Measurements from ENCODE around the gene NKG7. TPM values are rescaled to one million over a fixed set of nuclear protein-coding genes. Genes with fewer than 3 reads are reported as not detected.

NKG7 gene
- total and polyA plus RNA-seq, 12 donors = 1.1 to 5.9 (median 2.8) TPM

DNA sequence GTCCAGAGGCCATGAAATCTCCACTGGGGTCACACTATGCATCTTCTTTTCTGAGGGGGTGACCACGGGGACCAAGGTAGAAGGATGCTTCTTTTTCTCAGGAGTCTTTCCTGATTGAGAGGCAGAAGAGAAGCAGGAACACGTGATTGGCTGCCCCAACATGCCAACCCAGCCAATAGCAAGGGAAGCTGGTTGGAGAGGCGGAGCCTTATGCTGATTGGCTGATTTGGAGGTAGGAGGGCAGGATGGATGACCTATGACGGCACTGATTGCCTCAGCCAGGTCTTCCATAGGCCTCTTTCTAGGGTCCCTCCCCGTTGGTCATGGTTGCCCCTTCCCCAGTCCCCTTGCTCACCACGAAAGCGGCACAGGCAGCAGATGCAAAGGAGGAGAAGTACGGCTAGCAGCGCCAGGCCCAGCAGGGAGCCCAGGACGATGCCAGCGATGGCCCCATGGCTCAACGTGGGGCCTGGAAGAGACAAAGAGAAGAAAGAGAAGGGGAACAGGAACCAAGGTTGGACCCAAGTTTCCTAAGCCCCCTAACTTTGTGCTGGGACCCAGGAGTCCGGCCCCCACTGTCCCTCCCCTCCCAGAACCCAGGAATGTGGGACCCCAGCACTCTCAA lies 38.5 kb downstream of the NKG7 start:
- H3K4me3 ChIP-seq = no peak overlapping the region
- intact Hi-C loops (cut with DNase I) = loop anchor here in 1 of 2 donors (10.0 kb wide), 2 partner anchors 71 to 321 kb away; no protein-coding TSS in a partner anchor
- TF ChIP-seq, protein P1, sequence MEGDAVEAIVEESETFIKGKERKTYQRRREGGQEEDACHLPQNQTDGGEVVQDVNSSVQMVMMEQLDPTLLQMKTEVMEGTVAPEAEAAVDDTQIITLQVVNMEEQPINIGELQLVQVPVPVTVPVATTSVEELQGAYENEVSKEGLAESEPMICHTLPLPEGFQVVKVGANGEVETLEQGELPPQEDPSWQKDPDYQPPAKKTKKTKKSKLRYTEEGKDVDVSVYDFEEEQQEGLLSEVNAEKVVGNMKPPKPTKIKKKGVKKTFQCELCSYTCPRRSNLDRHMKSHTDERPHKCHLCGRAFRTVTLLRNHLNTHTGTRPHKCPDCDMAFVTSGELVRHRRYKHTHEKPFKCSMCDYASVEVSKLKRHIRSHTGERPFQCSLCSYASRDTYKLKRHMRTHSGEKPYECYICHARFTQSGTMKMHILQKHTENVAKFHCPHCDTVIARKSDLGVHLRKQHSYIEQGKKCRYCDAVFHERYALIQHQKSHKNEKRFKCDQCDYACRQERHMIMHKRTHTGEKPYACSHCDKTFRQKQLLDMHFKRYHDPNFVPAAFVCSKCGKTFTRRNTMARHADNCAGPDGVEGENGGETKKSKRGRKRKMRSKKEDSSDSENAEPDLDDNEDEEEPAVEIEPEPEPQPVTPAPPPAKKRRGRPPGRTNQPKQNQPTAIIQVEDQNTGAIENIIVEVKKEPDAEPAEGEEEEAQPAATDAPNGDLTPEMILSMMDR (IDR thresholded peaks at IDR 0.05) = no peak
- TF ChIP-seq POLR2A (IDR thresholded peaks at IDR 0.05) = no peak

DNA sequence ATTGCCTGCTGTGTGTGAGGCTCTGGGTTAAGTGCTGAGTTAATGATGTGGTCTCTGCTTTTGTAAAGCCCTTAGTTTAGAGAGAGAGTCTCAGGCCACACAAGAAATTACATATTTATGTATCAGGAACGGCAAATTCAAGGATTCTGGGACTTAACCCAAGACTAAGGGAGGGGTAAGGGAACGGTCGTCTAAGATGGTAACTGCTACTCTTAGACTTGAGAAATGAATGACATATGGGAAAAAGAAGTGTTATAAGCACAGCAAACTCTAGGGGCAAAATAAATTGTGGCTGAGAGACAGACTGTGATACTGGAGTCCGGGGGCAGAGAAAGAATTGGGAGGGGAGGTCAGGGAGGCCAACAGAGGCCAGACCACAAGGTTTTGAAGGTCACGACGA lies 40.7 kb downstream of the NKG7 start:
- WGBS, 4 donors = 78 to 88% (median 83%) methylated on average over 6 of the region's 6 CpGs
- TF ChIP-seq, protein P1 (IDR thresholded peaks at IDR 0.05) = no peak
- TF ChIP-seq POLR2A (IDR thresholded peaks at IDR 0.05) = no peak
- peaks cover 0 to 5% of the 10 kb centered on the region in 2 donors for H3K4me1 ChIP-seq (replicated peaks in 1 of 2)
- intact Hi-C loops (cut with DNase I) = loop anchor here in 1 of 2 donors (10.0 kb wide), 2 partner anchors 73 to 323 kb away; no protein-coding TSS in a partner anchor
- no peak overlapping the region for H3K4me3 ChIP-seq
- no peaks in the 10 kb centered on the region for H3K9me3 ChIP-seq (replicated peaks in 1 of 3)
- H3K36me3 ChIP-seq (replicated peaks in 1 of 2) = no peaks in the 10 kb centered on the region
- DNase-seq = no peak
- H3K27ac ChIP-seq = no peak overlapping the region
- peaks cover 6% of the 10 kb centered on the region for H3K27me3 ChIP-seq

More for the DNA sequence above, 38.5 kb downstream of the NKG7 start:
- no peak for DNase-seq
- no peaks in the 10 kb centered on the region for H3K27me3 ChIP-seq
- WGBS, 4 donors = 87 to 96% (median 93%) methylated on average over 10 to 13 of the region's 13 CpGs
- no peaks in the 10 kb centered on the region for H3K36me3 ChIP-seq (replicated peaks in 1 of 2)
- H3K27ac ChIP-seq = no peak overlapping the region
- H3K9me3 ChIP-seq (replicated peaks in 1 of 3) = no peaks in the 10 kb centered on the region
- H3K4me1 ChIP-seq (replicated peaks in 1 of 2) = peaks cover 4 to 5% of the 10 kb centered on the region in 2 donors

DNA sequence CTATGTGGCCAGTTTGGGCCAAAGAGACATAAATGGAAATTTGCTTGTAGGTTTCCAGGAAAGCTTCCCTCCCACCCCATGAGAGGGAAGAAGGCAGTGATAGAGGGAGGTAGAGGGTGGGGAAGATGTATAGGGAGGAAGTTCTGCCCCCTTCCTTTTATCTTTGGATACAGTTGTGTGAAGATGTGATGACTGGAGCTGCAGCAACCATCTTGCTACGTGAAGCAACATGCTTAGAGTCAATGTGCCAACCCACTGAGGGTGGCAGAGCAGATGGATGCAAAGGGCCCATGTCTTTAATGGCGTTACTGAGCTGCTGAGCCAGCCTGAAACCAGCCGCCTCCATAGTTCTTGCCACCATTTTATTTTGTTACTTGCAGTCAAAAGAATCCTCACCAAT lies 41.3 kb downstream of the NKG7 start:
- H3K4me3 ChIP-seq = no peak overlapping the region
- H3K27me3 ChIP-seq = peaks cover 6% of the 10 kb centered on the region
- H3K9me3 ChIP-seq (replicated peaks in 1 of 3) = no peaks in the 10 kb centered on the region
- TF ChIP-seq POLR2A (IDR thresholded peaks at IDR 0.05) = no peak
- TF ChIP-seq, protein P1 (IDR thresholded peaks at IDR 0.05) = no peak
- peaks cover 0 to 5% of the 10 kb centered on the region in 2 donors for H3K4me1 ChIP-seq (replicated peaks in 1 of 2)
- no peak overlapping the region for H3K27ac ChIP-seq
- intact Hi-C loops (cut with DNase I) = loop anchor here in 1 of 2 donors (10.0 kb wide), 2 partner anchors 74 to 324 kb away; no protein-coding TSS in a partner anchor
- 81 to 95% (median 86%) methylated on average over 3 of the region's 3 CpGs for WGBS, 4 donors
- DNase-seq = no peak
- H3K36me3 ChIP-seq (replicated peaks in 1 of 2) = no peaks in the 10 kb centered on the region

DNA sequence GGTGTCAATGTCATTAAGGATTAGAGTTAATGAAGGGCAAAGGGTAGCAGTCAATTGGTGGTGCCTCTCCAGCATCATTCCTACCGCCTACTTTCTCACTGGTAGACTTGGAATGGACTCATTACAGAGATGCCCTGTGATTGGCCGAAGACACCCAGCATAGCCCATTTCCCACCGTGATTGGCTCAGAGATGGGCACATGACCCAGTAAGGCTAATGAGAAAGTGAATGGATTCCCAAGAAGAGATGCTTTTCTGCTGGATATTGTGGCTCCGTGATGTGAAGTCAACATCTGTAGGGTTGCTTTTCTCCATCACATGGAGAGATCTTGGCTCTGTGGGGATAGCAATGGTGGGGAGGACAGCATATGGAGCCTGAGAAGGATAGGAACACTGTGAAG lies 42.1 kb downstream of the NKG7 start:
- Histone ChIP-seq H3K4me1 (replicated peaks in 1 of 2) (peaks cover 0 to 5% of the 10 kb centered on the region in 2 donors), H3K27ac (no peak overlapping the region), H3K36me3 (replicated peaks in 1 of 2) (no peaks in the 10 kb centered on the region), H3K4me3 (no peak overlapping the region), H3K9me3 (replicated peaks in 1 of 3) (no peaks in the 10 kb centered on the region), H3K27me3 (peaks cover 6% of the 10 kb centered on the region)
- no peak for DNase-seq
- WGBS, 4 donors = 94 to 98% (median 96%) methylated on average over 4 of the region's 4 CpGs
- intact Hi-C loops (cut with DNase I) = loop anchor here in 1 of 2 donors (10.0 kb wide), 2 partner anchors 74 to 324 kb away; no protein-coding TSS in a partner anchor
- TF ChIP-seq, protein P1 (IDR thresholded peaks at IDR 0.05) = no peak
- TF ChIP-seq POLR2A (IDR thresholded peaks at IDR 0.05) = no peak

Measured in adrenal gland (tissue), 12 donors.